Osteocyte (in vitro differentiated cells): ENCODE results near the gene DECR2. TPM values are rescaled to one million over a fixed set of nuclear protein-coding genes. Genes with fewer than 3 reads are reported as not detected.
"Not testable (repeated sequence)": the region's sequence is repeated elsewhere in the genome, so short reads cannot be mapped to it uniquely, and the experiment has no call there.

Source experiments
- DNase-seq: peaks from one replicate; pipeline ENCODE4 v3.0.0; 2021; ENCODE audit warnings: mixed read lengths; ENCODE audit not compliant: unreplicated experiment; ENCODE audit errors: extremely low spot score
- H3K27ac Mint-ChIP-seq: one replicate; pipeline ENCODE4 v1.8.0; 2021; ENCODE audit warnings: mild to moderate bottlenecking, mixed read lengths; ENCODE audit not compliant: unreplicated experiment
- H3K27me3 Mint-ChIP-seq: one replicate; pipeline ENCODE4 v1.8.0; 2021; ENCODE audit warnings: mixed read lengths; ENCODE audit not compliant: unreplicated experiment
- H3K36me3 Mint-ChIP-seq: one replicate; pipeline ENCODE4 v1.8.0; 2021; ENCODE audit warnings: mixed read lengths; ENCODE audit not compliant: unreplicated experiment
- H3K4me1 Mint-ChIP-seq: one replicate; pipeline ENCODE4 v1.8.0; 2021; ENCODE audit warnings: mixed read lengths; ENCODE audit not compliant: unreplicated experiment
- H3K4me3 Mint-ChIP-seq: one replicate; pipeline ENCODE4 v1.8.0; 2021; ENCODE audit warnings: mild to moderate bottlenecking, moderate library complexity, mixed read lengths; ENCODE audit not compliant: unreplicated experiment
- H3K9me3 Mint-ChIP-seq: one replicate; pipeline ENCODE4 v1.8.0; 2021; ENCODE audit warnings: mixed read lengths; ENCODE audit not compliant: unreplicated experiment
- CTCF ChIP-seq: fragments of 200-600 bp; sonication (generic); IDR thresholded peaks from 2 replicates; pipeline ENCODE4 v1.5.0; 2021; ENCODE audit warnings: antibody characterized with exemption, mild to moderate bottlenecking, moderate library complexity
- total RNA-seq: library from RNA; stranded (reverse); gene quantifications from 2 replicates; pipeline ENCODE4 v1.2.1, GENCODE V29; 2021

The DECR2 gene
- total RNA-seq, 1 donor from 2014 or later, result 23.4 TPM

GRCh38 chr16:375212-375611 lies 26.5 kb upstream of the DECR2 start:
- H3K9me3 Mint-ChIP-seq, result no peaks in the 10 kb centered on the region
- no peak overlapping the region for H3K4me3 Mint-ChIP-seq
- H3K36me3 Mint-ChIP-seq, result peaks cover 3% of the 10 kb centered on the region
- peaks cover 11% of the 10 kb centered on the region for H3K4me1 Mint-ChIP-seq
- DNase-seq, result no peak
- TF ChIP-seq CTCF, result no peak
- H3K27ac Mint-ChIP-seq, result no peak overlapping the region
- H3K27me3 Mint-ChIP-seq, result no peaks in the 10 kb centered on the region

- TF ChIP-seq CTCF, result no peak
- Mint-ChIP-seq H3K36me3 (peaks cover 3% of the 10 kb centered on the region), H3K4me3 (no peak overlapping the region), H3K9me3 (no peaks in the 10 kb centered on the region), H3K27me3 (no peaks in the 10 kb centered on the region), H3K27ac (no peak overlapping the region), H3K4me1 (peaks cover 7% of the 10 kb centered on the region)
- no peak for DNase-seq
Measured at GRCh38 chr16:375927-376816, 25.5 kb upstream of the DECR2 start.

GRCh38 chr16:376817-377418 lies 24.8 kb upstream of the DECR2 start:
- TF ChIP-seq CTCF, result no peak
- no peak for DNase-seq
- peaks cover 7% of the 10 kb centered on the region for H3K4me1 Mint-ChIP-seq
- H3K9me3 Mint-ChIP-seq, result no peaks in the 10 kb centered on the region
- peaks cover 3% of the 10 kb centered on the region for H3K36me3 Mint-ChIP-seq
- no peaks in the 10 kb centered on the region for H3K27me3 Mint-ChIP-seq
- H3K27ac Mint-ChIP-seq, result no peak overlapping the region
- no peak overlapping the region for H3K4me3 Mint-ChIP-seq

- peaks cover 3% of the 10 kb centered on the region for H3K36me3 Mint-ChIP-seq
- TF ChIP-seq CTCF, result no peak
- peaks cover 10% of the 10 kb centered on the region for H3K4me1 Mint-ChIP-seq
- no peaks in the 10 kb centered on the region for H3K9me3 Mint-ChIP-seq
- H3K27ac Mint-ChIP-seq, result no peak overlapping the region
- H3K4me3 Mint-ChIP-seq, result no peak overlapping the region
- H3K27me3 Mint-ChIP-seq, result no peaks in the 10 kb centered on the region
- no peak for DNase-seq
Measured at GRCh38 chr16:377419-377951, 24.2 kb upstream of the DECR2 start.

GRCh38 chr16:378113-378820 lies 23.4 kb upstream of the DECR2 start:
- peaks cover 16% of the 10 kb centered on the region for H3K4me1 Mint-ChIP-seq
- not testable (repeated sequence) for H3K36me3 Mint-ChIP-seq, H3K4me3 Mint-ChIP-seq, DNase-seq, H3K27ac Mint-ChIP-seq, H3K9me3 Mint-ChIP-seq, H3K27me3 Mint-ChIP-seq
